Right lobe of liver (tissue), 6 donors: Measurements from ENCODE around the gene COL18A1. TPM values are rescaled to one million over a fixed set of nuclear protein-coding genes. Genes with fewer than 3 reads are reported as not detected.
A peak's percentile ranks its signal among the peaks of the same experiment; 100 is the strongest.

ENCODE experiments used
- ATAC-seq, 4 donors: fragments of 200-7000 bp; cut with Tn5 transposase; one replicate each; pipeline ENCODE4 v1.9.1; 2020; ENCODE audit warnings: mild to moderate bottlenecking in 4 of 4, moderate library complexity in 4 of 4
- DNase-seq, 3 donors: peaks; one replicate each; pipeline ENCODE4 v3.0.0-alpha.2; 2020
- H3K27ac ChIP-seq, 3 donors: fragments of 200-600 bp; one replicate each; pipeline ENCODE4 v1.8.0; 2022
- H3K27me3 ChIP-seq, 2 donors: fragments of 200-600 bp; one replicate each; pipeline ENCODE4 v1.8.0; 2022
- H3K36me3 ChIP-seq, 4 donors: fragments of 200-600 bp; sonication (generic) in 1 of 4; one replicate each; pipeline versions ENCODE4 v1.5.1 to v1.8.0; 2017 to 2022; ENCODE audit warnings: control low read depth in 1 of 4
- H3K4me1 ChIP-seq, 4 donors: fragments of 200-600 bp; sonication (generic) in 1 of 4; one replicate each; pipeline versions ENCODE4 v1.5.1 to v1.8.0; 2017 to 2022; ENCODE audit warnings: control low read depth in 1 of 4
- H3K4me3 ChIP-seq, 3 donors: fragments of 200-600 bp; one replicate each; pipeline ENCODE4 v1.8.0; 2022
- H3K9me3 ChIP-seq, 4 donors: fragments of 200-600 bp; sonication (generic) in 1 of 4; one replicate each; pipeline versions ENCODE4 v1.5.1 to v1.8.0; 2017 to 2022; ENCODE audit warnings: control low read depth in 1 of 4
- CTCF ChIP-seq, 4 donors: fragments of 200-600 bp in 3 of 4; fragments of 450-650 bp in 1 of 4; IDR thresholded peaks; one replicate each; pipeline versions ENCODE4 v1.5.1 to v1.8.0; 2016 to 2022; ENCODE audit warnings: antibody characterized with exemption in 4 of 4, mild to moderate bottlenecking in 2 of 4
- POLR2A ChIP-seq: fragments of 450-650 bp; IDR thresholded peaks from one replicate; pipeline ENCODE4 v1.6.1; 2017; ENCODE audit warnings: antibody characterized with exemption, mild to moderate bottlenecking
- WGBS: methylation state at CpG from one replicate; pipeline ENCODE4 v1.1.6; 2018; ENCODE audit warnings: low coverage, low lambda C conversion rate; ENCODE audit not compliant: insufficient coverage; ENCODE audit errors: missing lambda C conversion rate; 5-methylcytosine and 5-hydroxymethylcytosine counted together
- intact Hi-C, 2 donors: fragments of 100-400 bp; cut with DNase I; formaldehyde crosslinking; loops; one replicate each; pipeline versions ENCODE4 v1.11.2 to v1.14.1; 2022
- total RNA-seq, 6 experiments: library from RNA; depleted of rRNA in 2 of 6; stranded (reverse); fragments of >200 nt in 2 of 6; fragmentation: NEBNext Ultra II Directional in 3 of 6; extraction: Animal tissue kit (Norgen Biotek cat#: 25700) in 3 of 6; gene quantifications; one replicate each; pipeline versions ENCODE4 v1.1.0 to v1.2.4, GENCODE V29; 2016 to 2023
- donor health status: DM: no; HTN: yes; CAD: no.
- donor health status: DM: no; HTN: no; CAD: no.
- donor health status: DM: no; HTN: no; CAD: no.
- donor health status: DM: no; HTN: yes; CAD: no.
- donor health status: DM: no; HTN: yes; CAD: no.

COL18A1 gene
- total RNA-seq, 6 experiments from 2014 or later: 261 to 487 (median 297) TPM

GRCh38 chr21:45515241-45516061 is 110.5 kb downstream of the COL18A1 start:
- DNase-seq: peak; percentile 20 to 52 (median 48)

GRCh38 chr21:45516071-45516670 is 111.2 kb downstream of the COL18A1 start:
- Histone ChIP-seq H3K27me3 (no peaks in the 10 kb centered on the region), H3K36me3 (peaks cover 0 to 15% (median 7%) of the 10 kb centered on the region in 4 donors), H3K4me3 (no peak overlapping the region), H3K9me3 (peaks cover 0 to 3% (median 0%) of the 10 kb centered on the region in 4 donors), H3K27ac (no peak overlapping the region), H3K4me1 (peaks cover 0 to 22% (median 5%) of the 10 kb centered on the region in 4 donors)
- intact Hi-C loops: no loop called here
- TF ChIP-seq CTCF (IDR thresholded peaks at IDR 0.05): no peak
- no peak for TF ChIP-seq POLR2A
- WGBS: 60% methylated on average over 4 of the region's 21 CpGs
- ATAC-seq: no peak
- DNase-seq: peak; percentile 26 to 58 (median 56)

More at GRCh38 chr21:45515241-45516061, 110.5 kb downstream of the COL18A1 start:
- no peaks in the 10 kb centered on the region for H3K27me3 ChIP-seq
- H3K27ac ChIP-seq: no peak overlapping the region
- H3K9me3 ChIP-seq: no peaks in the 10 kb centered on the region
- no peak overlapping the region for H3K4me3 ChIP-seq
- ATAC-seq: no peak
- peaks cover 0 to 19% (median 9%) of the 10 kb centered on the region in 4 donors for H3K36me3 ChIP-seq
- peaks cover 0 to 22% (median 5%) of the 10 kb centered on the region in 4 donors for H3K4me1 ChIP-seq
- intact Hi-C loops: no loop called here
- TF ChIP-seq CTCF (IDR thresholded peaks at IDR 0.05) (no peak), POLR2A (no peak)
- WGBS: 100% methylated on average over 1 of the region's 31 CpGs

- Histone ChIP-seq H3K36me3 (peaks cover 0 to 9% (median 4%) of the 10 kb centered on the region in 4 donors), H3K4me3 (no peak overlapping the region), H3K27ac (no peak overlapping the region), H3K4me1 (peaks cover 0 to 20% (median 5%) of the 10 kb centered on the region in 4 donors), H3K27me3 (no peaks in the 10 kb centered on the region), H3K9me3 (peaks cover 0 to 4% (median 0%) of the 10 kb centered on the region in 4 donors)
- 0% methylated on average over 1 of the region's 14 CpGs for WGBS
- TF ChIP-seq CTCF (IDR thresholded peaks at IDR 0.05) (no peak), POLR2A (no peak)
- intact Hi-C loops: no loop called here
- no peak for ATAC-seq
- peak; percentile 18 to 45 (median 36) for DNase-seq
These were observed 111.7 kb downstream of the COL18A1 start for GRCh38 chr21:45516671-45517151.

- Histone ChIP-seq H3K27ac (no peak overlapping the region), H3K9me3 (peaks cover 0 to 4% (median 0%) of the 10 kb centered on the region in 4 donors), H3K4me3 (no peak overlapping the region), H3K4me1 (peaks cover 0 to 13% (median 5%) of the 10 kb centered on the region in 4 donors), H3K36me3 (peaks cover 0 to 2% (median under 1%) of the 10 kb centered on the region in 4 donors), H3K27me3 (no peaks in the 10 kb centered on the region)
- peak; percentile 63 to 73 (median 72) for DNase-seq
- peak; percentile 37 to 57 (median 54) for ATAC-seq
- TF ChIP-seq POLR2A (no peak), CTCF (IDR thresholded peaks at IDR 0.05) (no peak)
- intact Hi-C loops: no loop called here
- 95% methylated on average over 3 of the region's 15 CpGs for WGBS
These were observed 112.5 kb downstream of the COL18A1 start for GRCh38 chr21:45517249-45518065.
